ENCODE results near the gene FCGR1A.
"Not testable (repeated sequence)": the region's sequence is repeated elsewhere in the genome, so short reads cannot be mapped to it uniquely, and the experiment has no call there.

DNA sequence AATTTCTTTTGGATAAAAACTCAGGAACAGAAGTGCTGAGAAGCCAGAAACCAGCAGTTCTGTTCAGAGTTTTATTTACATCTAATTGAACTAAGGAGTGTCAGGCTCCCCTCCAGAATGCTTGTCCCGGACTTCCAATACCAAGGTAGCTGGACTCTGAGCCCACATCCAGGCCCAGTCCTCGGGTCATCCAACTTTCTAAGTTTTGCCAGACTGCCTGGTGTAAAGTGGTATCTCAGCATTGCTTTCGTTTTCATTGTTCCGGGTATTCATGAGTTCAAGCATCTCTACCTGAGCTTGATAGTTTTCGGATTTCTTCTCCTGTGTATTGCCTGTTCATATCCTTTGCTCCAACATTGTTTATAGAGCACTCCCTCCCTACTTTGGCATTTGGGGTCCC, 37.9 kb downstream of the FCGR1A start:
- not testable (repeated sequence) for TF ChIP-seq EZH2 (IDR thresholded peaks at IDR 0.05; ENCODE audit: low read depth); CTCF (conservative IDR thresholded peaks at IDR 0.05)
